ENCODE data around the gene PSMB7.
"Not testable (repeated sequence)": the region's sequence is repeated elsewhere in the genome, so short reads cannot be mapped to it uniquely, and the experiment has no call there.

PSMB7 gene

GRCh38 chr9:124442826-124443225, 27.6 kb upstream of the PSMB7 start:
- no peak for DNase-seq

- no peak for DNase-seq
Observed at GRCh38 chr9:124442379-124442778, 27.1 kb upstream of the PSMB7 start.

- DNase-seq, result no peak
Observed at GRCh38 chr9:124441291-124441690, 26.0 kb upstream of the PSMB7 start.

- DNase-seq, result no peak
Observed at GRCh38 chr9:124440786-124441185, 25.5 kb upstream of the PSMB7 start.

- DNase-seq, result no peak
Observed at GRCh38 chr9:124439686-124440243, 24.5 kb upstream of the PSMB7 start.

GRCh38 chr9:124439086-124439485, 23.8 kb upstream of the PSMB7 start:
- DNase-seq, result no peak

- DNase-seq, result no peak
Observed at GRCh38 chr9:124438091-124438490, 22.8 kb upstream of the PSMB7 start.

GRCh38 chr9:124437086-124437485, 21.8 kb upstream of the PSMB7 start:
- DNase-seq, result no peak

GRCh38 chr9:124436320-124436719, 21.1 kb upstream of the PSMB7 start:
- DNase-seq, result no peak

- no peak for DNase-seq
Observed at GRCh38 chr9:124429530-124429867, 14.3 kb upstream of the PSMB7 start.

- DNase-seq, result no peak
Observed at GRCh38 chr9:124428751-124429529, 13.7 kb upstream of the PSMB7 start.

GRCh38 chr9:124427281-124427680, 12.0 kb upstream of the PSMB7 start:
- DNase-seq, result no peak

GRCh38 chr9:124426361-124426760, 11.1 kb upstream of the PSMB7 start:
- DNase-seq, result no peak

GRCh38 chr9:124425733-124426132, 10.5 kb upstream of the PSMB7 start:
- DNase-seq, result not testable (repeated sequence)

- DNase-seq, result no peak
Observed at GRCh38 chr9:124423591-124423990, 8.3 kb upstream of the PSMB7 start.

GRCh38 chr9:124423155-124423554, 7.9 kb upstream of the PSMB7 start:
- DNase-seq, result no peak

- no peak for DNase-seq
Observed at GRCh38 chr9:124420991-124421543, 5.8 kb upstream of the PSMB7 start.

GRCh38 chr9:124419832-124420489, 4.7 kb upstream of the PSMB7 start:
- DNase-seq, result no peak

GRCh38 chr9:124415852-124416484, 726 bp upstream of the PSMB7 start:
- peak in 1 of 6 experiments; percentile 7 for DNase-seq

GRCh38 chr9:124414612-124415011, 630 bp downstream of the PSMB7 start:
- DNase-seq, result no peak

- no peak for DNase-seq
Observed at GRCh38 chr9:124412228-124412575, 3.0 kb downstream of the PSMB7 start.

GRCh38 chr9:124411514-124412227, 3.6 kb downstream of the PSMB7 start:
- DNase-seq, result no peak

GRCh38 chr9:124410321-124410913, 4.8 kb downstream of the PSMB7 start:
- no peak for DNase-seq
